Measurements from ENCODE around the gene CLRN1.

GRCh38 chr3:150965436-150965835 is 7.1 kb downstream of the CLRN1 start:
- no peak for TF ChIP-seq GATA3 (IDR thresholded peaks at IDR 0.05; ENCODE audit: low read depth, low read length)
- TF ChIP-seq GATA2 (IDR thresholded peaks at IDR 0.05; ENCODE audit: low read depth, low read length) = no peak

All from SH-SY5Y (cell line).